ENCODE measurements around the gene MUC2.

The MUC2 gene

GRCh38 chr11:1085440-1086170, 10.9 kb downstream of the MUC2 start:
- H3K4me3 ChIP-seq (ENCODE audit: low read depth, low read length) = no peak overlapping the region

GRCh38 chr11:1086171-1087102, 11.8 kb downstream of the MUC2 start:
- H3K4me3 ChIP-seq (ENCODE audit: low read depth, low read length) = no peak overlapping the region

- H3K4me3 ChIP-seq (ENCODE audit: low read depth, low read length) = no peak overlapping the region
Observed at GRCh38 chr11:1087279-1087960, 12.7 kb downstream of the MUC2 start.

GRCh38 chr11:1087961-1088926, 13.6 kb downstream of the MUC2 start:
- no peak overlapping the region for H3K4me3 ChIP-seq (ENCODE audit: low read depth, low read length)

DNA sequence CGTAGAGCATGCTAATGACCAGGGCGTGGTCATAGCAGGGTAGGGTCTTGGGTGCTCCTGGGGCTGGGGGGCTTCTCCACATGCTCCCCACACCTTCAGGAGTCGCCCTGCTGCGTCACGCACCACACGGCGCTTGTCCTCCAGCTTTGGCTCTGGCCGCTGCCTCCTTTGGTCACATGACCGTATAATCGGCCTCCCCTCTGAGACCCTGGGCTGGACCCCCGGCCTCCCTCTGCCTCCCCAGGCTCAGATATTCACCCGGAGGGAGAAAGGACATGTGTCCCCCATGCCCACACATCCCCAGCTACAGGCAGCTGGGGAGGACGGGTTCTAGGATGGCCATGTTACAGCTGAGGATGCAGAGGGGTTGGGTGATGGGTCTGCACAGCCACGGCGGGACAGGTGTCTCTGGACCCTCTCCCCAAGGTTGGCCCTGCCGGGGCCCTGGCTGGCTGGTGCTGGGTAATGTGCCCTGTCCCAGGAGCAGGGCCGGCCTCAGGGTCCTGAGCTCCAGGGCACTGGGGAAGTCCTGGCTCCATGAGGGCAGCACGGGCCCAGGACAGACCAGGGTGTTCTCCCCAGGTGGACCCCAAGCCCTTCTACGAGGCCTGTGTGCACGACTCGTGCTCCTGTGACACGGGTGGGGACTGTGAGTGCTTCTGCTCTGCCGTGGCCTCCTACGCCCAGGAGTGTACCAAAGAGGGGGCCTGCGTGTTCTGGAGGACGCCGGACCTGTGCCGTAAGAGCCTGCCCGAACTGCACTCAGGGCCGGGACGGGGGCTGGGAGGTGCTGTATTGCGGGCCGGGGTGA, 14.5 kb downstream of the MUC2 start:
- no peak overlapping the region for H3K4me3 ChIP-seq (ENCODE audit: low read depth, low read length)

- no peak overlapping the region for H3K4me3 ChIP-seq (ENCODE audit: low read depth, low read length)
Observed at GRCh38 chr11:1089738-1090599, 15.3 kb downstream of the MUC2 start.

- H3K4me3 ChIP-seq (ENCODE audit: low read depth, low read length) = no peak overlapping the region
Observed at GRCh38 chr11:1090600-1091331, 16.1 kb downstream of the MUC2 start.

- no peak overlapping the region for H3K4me3 ChIP-seq (ENCODE audit: low read depth, low read length)
Observed at GRCh38 chr11:1091332-1092083, 16.8 kb downstream of the MUC2 start.

GRCh38 chr11:1092145-1092670, 17.5 kb downstream of the MUC2 start:
- no peak overlapping the region for H3K4me3 ChIP-seq (ENCODE audit: low read depth, low read length)

DNA sequence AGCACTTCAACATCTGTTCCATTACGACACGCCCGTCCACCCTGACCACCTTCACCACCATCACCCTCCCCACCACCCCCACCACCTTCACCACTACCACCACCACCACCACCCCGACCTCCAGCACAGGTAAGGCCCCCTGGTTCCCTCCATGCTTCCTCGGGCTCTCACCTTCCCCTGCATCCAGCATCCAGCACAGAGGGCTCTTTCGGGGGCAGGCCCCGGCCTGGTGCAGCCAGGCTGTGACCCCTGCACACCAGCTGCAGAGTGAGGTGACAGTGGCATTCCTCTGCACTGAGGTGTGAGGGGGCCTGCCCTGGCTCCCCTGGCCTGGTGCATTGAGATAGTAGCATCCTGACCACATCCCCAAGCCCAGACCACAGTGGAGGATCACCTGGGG, 18.2 kb downstream of the MUC2 start:
- H3K4me3 ChIP-seq (ENCODE audit: low read depth, low read length) = no peak overlapping the region

DNA sequence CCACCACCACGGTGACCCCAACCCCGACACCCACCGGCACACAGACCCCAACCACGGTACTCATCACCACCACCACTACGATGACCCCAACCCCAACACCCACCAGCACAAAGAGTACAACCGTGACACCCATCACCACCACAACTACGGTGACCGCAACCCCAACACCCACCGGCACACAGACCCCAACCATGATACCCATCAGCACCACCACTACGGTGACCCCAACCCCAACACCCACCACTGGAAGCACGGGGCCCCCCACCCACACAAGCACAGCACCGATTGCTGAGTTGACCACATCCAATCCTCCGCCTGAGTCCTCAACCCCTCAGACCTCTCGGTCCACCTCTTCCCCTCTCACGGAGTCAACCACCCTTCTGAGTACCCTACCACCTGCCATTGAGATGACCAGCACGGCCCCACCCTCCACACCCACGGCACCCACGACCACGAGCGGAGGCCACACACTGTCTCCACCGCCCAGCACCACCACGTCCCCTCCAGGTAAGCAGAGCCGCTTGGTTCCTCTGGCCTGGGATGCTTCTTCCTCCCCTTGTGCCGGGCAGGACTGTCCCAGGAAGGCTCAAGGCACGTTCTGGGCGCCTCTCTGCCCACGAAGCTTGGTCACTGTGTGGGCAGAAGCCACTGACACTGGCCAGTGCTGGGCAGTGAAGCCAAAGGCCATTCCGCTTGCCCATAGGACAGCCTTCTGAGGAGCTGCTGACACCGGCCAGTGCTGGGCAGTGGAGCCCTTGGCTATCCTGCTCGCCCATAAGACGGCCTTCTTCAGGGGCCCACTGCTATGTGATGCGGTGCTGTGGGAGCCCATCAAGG, 25.1 kb downstream of the MUC2 start:
- H3K4me3 ChIP-seq (ENCODE audit: low read depth, low read length) = no peak overlapping the region

DNA sequence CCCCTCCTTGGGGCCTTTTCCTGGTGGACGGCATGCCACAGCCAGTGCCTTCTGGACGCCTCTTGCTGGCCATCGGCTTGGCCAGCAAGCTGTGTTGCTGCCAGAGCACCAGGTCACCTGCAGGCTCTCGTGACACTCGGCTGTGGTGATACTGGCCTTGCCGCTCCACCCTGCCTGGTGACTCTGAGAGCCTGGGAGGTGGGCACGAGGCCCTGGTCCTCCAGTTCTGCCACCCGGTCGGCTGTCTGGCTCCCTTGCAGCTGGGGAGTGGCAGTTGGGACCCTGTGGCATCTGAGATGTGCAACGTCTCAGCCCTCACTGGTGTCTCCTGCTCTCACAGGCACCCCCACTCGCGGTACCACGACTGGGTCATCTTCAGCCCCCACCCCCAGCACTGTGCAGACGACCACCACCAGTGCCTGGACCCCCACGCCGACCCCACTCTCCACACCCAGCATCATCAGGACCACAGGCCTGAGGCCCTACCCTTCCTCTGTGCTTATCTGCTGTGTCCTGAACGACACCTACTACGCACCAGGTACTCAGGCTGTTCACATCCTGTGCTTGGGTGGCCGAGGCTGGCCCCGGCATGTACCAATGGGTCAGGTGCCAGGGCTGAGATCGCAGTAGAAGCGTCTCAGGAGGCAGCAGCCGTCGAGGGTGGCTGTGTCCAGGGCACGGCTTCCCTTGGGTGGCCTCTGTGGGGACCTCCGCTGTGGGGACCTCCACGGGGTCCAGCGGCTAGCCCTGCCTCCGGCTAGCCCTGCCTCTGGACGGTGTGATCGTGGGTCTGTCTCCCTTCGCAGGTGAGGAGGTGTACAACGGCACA, 26.0 kb downstream of the MUC2 start:
- H3K4me3 ChIP-seq (ENCODE audit: low read depth, low read length) = no peak overlapping the region

DNA sequence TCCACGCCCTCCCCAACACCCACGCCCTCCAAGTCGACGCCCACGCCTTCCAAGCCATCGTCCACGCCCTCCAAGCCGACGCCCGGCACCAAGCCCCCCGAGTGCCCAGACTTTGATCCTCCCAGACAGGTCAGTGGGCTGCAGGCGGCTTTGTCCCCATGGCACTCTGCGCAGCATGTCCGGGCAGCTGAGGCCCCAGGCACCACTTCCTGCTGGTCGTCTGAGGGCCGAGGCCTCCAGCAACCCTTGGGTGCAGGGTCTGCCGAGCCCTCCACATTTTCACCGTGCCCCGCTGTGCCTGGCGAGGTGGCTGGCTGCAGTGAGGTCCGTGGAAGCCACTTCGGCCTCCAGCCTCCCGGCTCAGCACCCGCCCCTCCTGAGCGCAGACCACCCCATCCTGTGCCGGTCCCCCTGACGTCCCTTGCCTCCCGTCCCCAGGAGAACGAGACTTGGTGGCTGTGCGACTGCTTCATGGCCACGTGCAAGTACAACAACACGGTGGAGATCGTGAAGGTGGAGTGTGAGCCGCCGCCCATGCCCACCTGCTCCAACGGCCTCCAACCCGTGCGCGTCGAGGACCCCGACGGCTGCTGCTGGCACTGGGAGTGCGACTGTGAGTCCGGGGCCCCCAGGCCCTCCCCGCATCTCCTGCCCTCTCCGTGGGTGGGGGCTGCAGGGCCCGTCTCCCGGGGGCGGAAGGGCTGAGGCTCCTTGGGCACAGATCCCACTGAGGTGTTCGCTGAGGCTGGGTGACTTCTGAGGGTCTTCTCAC, 26.8 kb downstream of the MUC2 start:
- no peak overlapping the region for H3K4me3 ChIP-seq (ENCODE audit: low read depth, low read length)

- no peak overlapping the region for H3K4me3 ChIP-seq (ENCODE audit: low read depth, low read length)
Observed at GRCh38 chr11:1102221-1102971, 27.7 kb downstream of the MUC2 start.
